Measurements from ENCODE around the gene HMBS. TPM values are rescaled to one million over a fixed set of nuclear protein-coding genes. Genes with fewer than 3 reads are reported as not detected.
A peak's percentile ranks its signal among the peaks of the same experiment; 100 is the strongest.

The HMBS gene
- total RNA-seq, 1 experiment from 2014 or later = 9.3 TPM

DNA sequence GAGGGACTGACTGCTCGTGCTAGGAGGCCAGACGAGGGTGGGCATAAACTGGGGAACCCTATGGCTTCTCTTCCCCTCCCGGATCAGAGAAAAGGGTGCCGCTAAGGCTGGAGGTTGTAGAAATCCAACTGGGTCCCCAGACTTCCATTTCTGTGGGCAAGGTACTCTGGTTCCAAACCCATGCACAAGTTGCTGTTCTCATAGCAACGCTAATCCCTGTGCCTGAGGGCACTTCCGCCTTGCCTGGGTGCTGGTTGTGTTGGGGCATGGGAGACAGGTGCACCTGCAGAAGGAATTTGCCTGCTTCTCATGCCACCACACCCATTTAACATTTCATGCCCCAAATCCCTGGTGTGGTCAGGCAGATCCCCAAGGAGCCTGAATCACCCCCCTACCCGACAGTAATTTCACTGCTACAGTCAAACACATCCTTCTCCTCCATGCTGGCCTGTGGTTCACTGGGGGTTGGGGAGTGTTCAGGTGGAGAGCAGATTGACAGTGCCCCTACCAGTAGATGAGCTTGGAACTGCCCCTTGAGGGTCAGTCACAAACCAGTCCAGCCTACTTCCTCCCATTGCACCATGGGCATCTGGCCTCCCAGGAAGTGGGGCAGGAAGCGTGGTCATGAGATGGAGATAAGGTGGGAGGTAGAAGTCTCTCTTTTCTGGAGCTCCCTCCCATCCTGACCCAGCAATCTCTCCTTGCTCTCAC lies 23.6 kb downstream of the HMBS start:
- intact Hi-C loops (cut with micrococcal nuclease) = loop anchor here (1.0 kb wide), 1 partner anchor 13 kb away; the partner anchor contains the start of gene HINFP
- no peaks in the 10 kb centered on the region for H3K27me3 ChIP-seq (ENCODE audit: low read length)
- H3K4me3 ChIP-seq (ENCODE audit: low read length) = peak overlapping the region; percentile 97
- H3K36me3 ChIP-seq (ENCODE audit: low read depth, low read length) = peaks cover 21% of the 10 kb centered on the region; the same call in 1 of the 2 replicates
- H4K20me1 ChIP-seq (ENCODE audit: low read length) = no peaks in the 10 kb centered on the region
- peaks cover 26% of the 10 kb centered on the region for H3K4me1 ChIP-seq (ENCODE audit: insufficient read depth, low read length)
- BruUV-seq (replicated peaks) = TSS peak; percentile 36
- H2AFZ ChIP-seq (ENCODE audit: low read length) = peak overlapping the region; percentile 89
- ATAC-seq (peak; percentile 53), DNase-seq (peak; percentile 92)
- no peaks in the 10 kb centered on the region for H3K9me3 ChIP-seq (ENCODE audit: low read length)
- POLR2A ChIA-PET (ENCODE audit: unreplicated experiment) = no interaction called here
- H3F3A ChIP-seq (ENCODE audit: low read length, unreplicated experiment) = no peaks in the 10 kb centered on the region
- peak overlapping the region; percentile 83 for H3K9ac ChIP-seq (ENCODE audit: low read length)
- CTCF ChIA-PET = no interaction called here
- peaks cover 37% of the 10 kb centered on the region for H3K79me2 ChIP-seq (ENCODE audit: low read length)
- no peaks in the 10 kb centered on the region for H3K9me2 ChIP-seq (replicated peaks; ENCODE audit: low read length)
- H3K27ac ChIP-seq (ENCODE audit: low read length) = peak overlapping the region; percentile 36
- H3K4me2 ChIP-seq (ENCODE audit: low read length) = peak overlapping the region; percentile 98
- TF ChIP-seq EZH2phosphoT487 (IDR thresholded peaks at IDR 0.05; ENCODE audit: borderline replicate concordance, low read length) (no peak), EZH2 (IDR thresholded peaks at IDR 0.05; ENCODE audit: low read length, unreplicated experiment) (no peak)
- TF ChIP-seq, protein P1, sequence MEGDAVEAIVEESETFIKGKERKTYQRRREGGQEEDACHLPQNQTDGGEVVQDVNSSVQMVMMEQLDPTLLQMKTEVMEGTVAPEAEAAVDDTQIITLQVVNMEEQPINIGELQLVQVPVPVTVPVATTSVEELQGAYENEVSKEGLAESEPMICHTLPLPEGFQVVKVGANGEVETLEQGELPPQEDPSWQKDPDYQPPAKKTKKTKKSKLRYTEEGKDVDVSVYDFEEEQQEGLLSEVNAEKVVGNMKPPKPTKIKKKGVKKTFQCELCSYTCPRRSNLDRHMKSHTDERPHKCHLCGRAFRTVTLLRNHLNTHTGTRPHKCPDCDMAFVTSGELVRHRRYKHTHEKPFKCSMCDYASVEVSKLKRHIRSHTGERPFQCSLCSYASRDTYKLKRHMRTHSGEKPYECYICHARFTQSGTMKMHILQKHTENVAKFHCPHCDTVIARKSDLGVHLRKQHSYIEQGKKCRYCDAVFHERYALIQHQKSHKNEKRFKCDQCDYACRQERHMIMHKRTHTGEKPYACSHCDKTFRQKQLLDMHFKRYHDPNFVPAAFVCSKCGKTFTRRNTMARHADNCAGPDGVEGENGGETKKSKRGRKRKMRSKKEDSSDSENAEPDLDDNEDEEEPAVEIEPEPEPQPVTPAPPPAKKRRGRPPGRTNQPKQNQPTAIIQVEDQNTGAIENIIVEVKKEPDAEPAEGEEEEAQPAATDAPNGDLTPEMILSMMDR (conservative IDR thresholded peaks at IDR 0.05; ENCODE audit: low read depth, low read length) = no peak

- no peak overlapping the region for H3K9ac ChIP-seq (ENCODE audit: low read length)
- H3K4me3 ChIP-seq (ENCODE audit: low read length) = peak overlapping the region; percentile 97
- peaks cover 34% of the 10 kb centered on the region for H3K79me2 ChIP-seq (ENCODE audit: low read length)
- no peak overlapping the region for H3K27ac ChIP-seq (ENCODE audit: low read length)
- H3K4me1 ChIP-seq (ENCODE audit: insufficient read depth, low read length) = peaks cover 21% of the 10 kb centered on the region
- no peak overlapping the region for H2AFZ ChIP-seq (ENCODE audit: low read length)
- no peaks in the 10 kb centered on the region for H3K9me2 ChIP-seq (replicated peaks; ENCODE audit: low read length)
- BruUV-seq (replicated peaks) = no TSS peak
- no peaks in the 10 kb centered on the region for H3K27me3 ChIP-seq (ENCODE audit: low read length)
- DNase-seq (no peak), ATAC-seq (no peak)
- ChIA-PET POLR2A (ENCODE audit: unreplicated experiment) (no interaction called here), CTCF (no interaction called here)
- intact Hi-C loops (cut with micrococcal nuclease) = loop anchor here (1.0 kb wide), 1 partner anchor 12 kb away; the partner anchor contains the start of gene HINFP
- H3K36me3 ChIP-seq (ENCODE audit: low read depth, low read length) = peaks cover 23% of the 10 kb centered on the region; the same call in 1 of the 2 replicates
- H4K20me1 ChIP-seq (ENCODE audit: low read length) = no peaks in the 10 kb centered on the region
- TF ChIP-seq, protein P1 (conservative IDR thresholded peaks at IDR 0.05; ENCODE audit: low read depth, low read length) = no peak
- no peak for TF ChIP-seq EZH2phosphoT487 (IDR thresholded peaks at IDR 0.05; ENCODE audit: borderline replicate concordance, low read length)
- no peak for TF ChIP-seq EZH2 (IDR thresholded peaks at IDR 0.05; ENCODE audit: low read length, unreplicated experiment)
- no peaks in the 10 kb centered on the region for H3K9me3 ChIP-seq (ENCODE audit: low read length)
- H3F3A ChIP-seq (ENCODE audit: low read length, unreplicated experiment) = no peaks in the 10 kb centered on the region
- H3K4me2 ChIP-seq (ENCODE audit: low read length) = peak overlapping the region; percentile 98
Observed at GRCh38 chr11:119108857-119109221, 24.2 kb downstream of the HMBS start.

DNA sequence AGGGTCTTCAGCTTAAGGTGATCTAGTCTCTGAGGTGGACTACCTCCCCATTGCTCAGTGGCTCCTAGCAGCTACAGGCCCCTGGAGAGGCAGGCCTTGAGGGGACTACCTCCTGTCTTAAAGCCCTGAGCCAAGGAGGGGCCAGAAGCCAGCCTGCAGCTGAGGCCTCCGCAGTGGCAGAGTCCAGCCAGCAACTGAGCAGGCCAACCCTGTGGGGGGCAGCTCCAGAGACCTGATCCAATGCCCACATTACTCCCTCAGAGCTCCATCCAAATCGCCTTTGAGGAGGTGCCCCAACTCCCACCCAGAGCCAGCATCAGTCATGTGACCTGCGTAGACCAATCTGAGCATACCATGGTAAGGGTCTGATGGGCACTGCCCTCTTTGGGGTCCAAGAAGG lies 25.2 kb downstream of the HMBS start:
- no peak overlapping the region for H3K27ac ChIP-seq (ENCODE audit: low read length)
- ATAC-seq (no peak), DNase-seq (no peak)
- peaks cover 19% of the 10 kb centered on the region for H3K4me1 ChIP-seq (ENCODE audit: insufficient read depth, low read length)
- H4K20me1 ChIP-seq (ENCODE audit: low read length) = no peaks in the 10 kb centered on the region
- H3K4me2 ChIP-seq (ENCODE audit: low read length) = no peak overlapping the region
- no peak overlapping the region for H2AFZ ChIP-seq (ENCODE audit: low read length)
- no peaks in the 10 kb centered on the region for H3K9me3 ChIP-seq (ENCODE audit: low read length)
- H3K4me3 ChIP-seq (ENCODE audit: low read length) = no peak overlapping the region
- ChIA-PET POLR2A (ENCODE audit: unreplicated experiment) (no interaction called here), CTCF (no interaction called here)
- no peaks in the 10 kb centered on the region for H3K9me2 ChIP-seq (replicated peaks; ENCODE audit: low read length)
- peaks cover 30% of the 10 kb centered on the region for H3K79me2 ChIP-seq (ENCODE audit: low read length)
- intact Hi-C loops (cut with micrococcal nuclease) = no loop called here
- TF ChIP-seq EZH2phosphoT487 (IDR thresholded peaks at IDR 0.05; ENCODE audit: borderline replicate concordance, low read length) (no peak), EZH2 (IDR thresholded peaks at IDR 0.05; ENCODE audit: low read length, unreplicated experiment) (no peak)
- TF ChIP-seq, protein P1 (conservative IDR thresholded peaks at IDR 0.05; ENCODE audit: low read depth, low read length) = no peak
- H3K27me3 ChIP-seq (ENCODE audit: low read length) = no peaks in the 10 kb centered on the region
- no peaks in the 10 kb centered on the region for H3F3A ChIP-seq (ENCODE audit: low read length, unreplicated experiment)
- no peak overlapping the region for H3K9ac ChIP-seq (ENCODE audit: low read length)
- no TSS peak for BruUV-seq (replicated peaks)
- H3K36me3 ChIP-seq (ENCODE audit: low read depth, low read length) = peaks cover 33% of the 10 kb centered on the region; the same call in 1 of the 2 replicates
